Natural killer cell (primary cell): ENCODE data around the gene SENP1. TPM values are rescaled to one million over a fixed set of nuclear protein-coding genes. Genes with fewer than 3 reads are reported as not detected.

Experiments used
- ATAC-seq, 3 donors: fragments of 150-1000 bp in 2 of 3; fragments of 200-7000 bp in 1 of 3; cut with Tn5 transposase; 1 replicate in 1 of 3; 2 replicates in 2 of 3; pipeline ENCODE4 v1.10.0; 2021; ENCODE audit warnings: mild to moderate bottlenecking in 2 of 3, moderate library complexity in 2 of 3
- DNase-seq, 2 donors: peaks; one replicate each; pipeline versions ENCODE4 v3.0.0 to v3.0.0-alpha.2; 2013 to 2021; ENCODE audit warnings: mixed read lengths in 1 of 2
- H3K27ac ChIP-seq: one replicate; pipeline ENCODE4 v1.5.1; 2013; ENCODE audit warnings: mild to moderate bottlenecking, low read length
- H3K27me3 ChIP-seq: one replicate; pipeline ENCODE4 v1.6.1; 2013; ENCODE audit warnings: low read length; ENCODE audit not compliant: control insufficient read depth, insufficient read depth
- H3K36me3 ChIP-seq: one replicate; pipeline ENCODE4 v1.6.1; 2013; ENCODE audit warnings: low read length; ENCODE audit not compliant: control insufficient read depth, insufficient read depth
- H3K4me1 ChIP-seq: one replicate; pipeline ENCODE4 v1.6.1; 2013; ENCODE audit warnings: low read length; ENCODE audit not compliant: control insufficient read depth, insufficient read depth
- H3K4me3 ChIP-seq: one replicate; pipeline ENCODE4 v1.5.1; 2013; ENCODE audit warnings: low read length
- H3K9me3 ChIP-seq: one replicate; pipeline ENCODE4 v1.6.1; 2013; ENCODE audit warnings: low read length; ENCODE audit not compliant: control insufficient read depth, insufficient read depth
- H3K27ac Mint-ChIP-seq, 2 donors: one replicate each; pipeline ENCODE4 v1.8.0; 2022; ENCODE audit warnings: mild to moderate bottlenecking in 2 of 2, mixed read lengths in 2 of 2, moderate library complexity in 1 of 2
- H3K27me3 Mint-ChIP-seq, 2 donors: one replicate each; pipeline ENCODE4 v1.8.0; 2022; ENCODE audit warnings: low read depth in 2 of 2, mixed read lengths in 2 of 2
- H3K36me3 Mint-ChIP-seq: one replicate; pipeline ENCODE4 v1.8.0; 2022; ENCODE audit warnings: mixed read lengths
- H3K4me1 Mint-ChIP-seq, 2 donors: one replicate each; pipeline ENCODE4 v1.8.0; 2022; ENCODE audit warnings: mixed read lengths in 2 of 2
- H3K4me3 Mint-ChIP-seq: one replicate; pipeline ENCODE4 v1.8.0; 2022; ENCODE audit warnings: mild to moderate bottlenecking, moderate library complexity, mixed read lengths
- H3K9me3 Mint-ChIP-seq, 2 donors: one replicate each; pipeline ENCODE4 v1.8.0; 2022; ENCODE audit warnings: mixed read lengths in 2 of 2
- CTCF ChIP-seq: fragments of 200-600 bp; IDR thresholded peaks from one replicate; pipeline ENCODE4 v1.8.0; 2022; ENCODE audit warnings: antibody characterized with exemption
- WGBS: methylation state at CpG from one replicate; pipeline ENCODE4 v1.1.7; 2013; ENCODE audit warnings: missing lambda C conversion rate; ENCODE audit not compliant: insufficient coverage; 5-methylcytosine and 5-hydroxymethylcytosine counted together
- intact Hi-C: fragments of 100-400 bp; cut with micrococcal nuclease; formaldehyde crosslinking; loops from one replicate; pipeline ENCODE4 v1.14.2; 2022
- total RNA-seq, 4 donors: library from RNA; stranded (reverse); fragments of 120-200 nt in 1 of 4; gene quantifications; one replicate each; pipeline versions ENCODE4 v1.2.3 to v1.2.4, GENCODE V29; 2013 to 2022

SENP1 gene
- total RNA-seq, 3 donors from 2014 or later (not counting 1 experiment from before 2014, with no cell fraction given): 35.6 to 39.6 (median 36.8) TPM

- ATAC-seq (no peak), DNase-seq (no peak)
- Histone ChIP-seq H3K27ac (no peak overlapping the region), H3K9me3 (no peaks in the 10 kb centered on the region), H3K36me3 (no peaks in the 10 kb centered on the region), H3K4me3 (no peak overlapping the region), H3K4me1 (peaks cover 43% of the 10 kb centered on the region), H3K27me3 (peaks cover 67% of the 10 kb centered on the region)
- TF ChIP-seq CTCF: no peak
- peaks cover 79 to 87% of the 10 kb centered on the region in 2 donors for H3K27me3 Mint-ChIP-seq
- H3K9me3 Mint-ChIP-seq: no peaks in the 10 kb centered on the region
- WGBS: 7% methylated on average over 13 of the region's 13 CpGs
- intact Hi-C loops: no loop called here
- H3K4me3 Mint-ChIP-seq: peak overlapping the region; percentile 71
- H3K27ac Mint-ChIP-seq: no peak overlapping the region
- no peaks in the 10 kb centered on the region for H3K36me3 Mint-ChIP-seq
- peaks cover 14 to 15% of the 10 kb centered on the region in 2 donors for H3K4me1 Mint-ChIP-seq
Observed at GRCh38 chr12:48002414-48002730, 103.5 kb downstream of the SENP1 start.

GRCh38 chr12:48001505-48002413, 104.1 kb downstream of the SENP1 start:
- WGBS: 2% methylated on average over 57 of the region's 57 CpGs
- Mint-ChIP-seq H3K9me3 (no peaks in the 10 kb centered on the region), H3K4me3 (peak overlapping the region; percentile 71), H3K27me3 (peaks cover 77 to 87% of the 10 kb centered on the region in 2 donors), H3K4me1 (peaks cover 14 to 15% of the 10 kb centered on the region in 2 donors), H3K27ac (no peak overlapping the region), H3K36me3 (no peaks in the 10 kb centered on the region)
- peak in 1 of 2 donors; percentile 29 for DNase-seq
- peak in 1 of 3 donors; percentile 29 for ATAC-seq
- peaks cover 43% of the 10 kb centered on the region for H3K4me1 ChIP-seq
- peaks cover 69% of the 10 kb centered on the region for H3K27me3 ChIP-seq
- intact Hi-C loops: no loop called here
- H3K4me3 ChIP-seq: no peak overlapping the region
- H3K27ac ChIP-seq: no peak overlapping the region
- no peak for TF ChIP-seq CTCF
- no peaks in the 10 kb centered on the region for H3K9me3 ChIP-seq
- no peaks in the 10 kb centered on the region for H3K36me3 ChIP-seq

- ATAC-seq: no peak
- Mint-ChIP-seq H3K36me3 (no peaks in the 10 kb centered on the region), H3K4me1 (peaks cover 14 to 15% of the 10 kb centered on the region in 2 donors), H3K9me3 (no peaks in the 10 kb centered on the region), H3K27ac (no peak overlapping the region), H3K27me3 (peaks cover 72 to 81% of the 10 kb centered on the region in 2 donors), H3K4me3 (peak overlapping the region; percentile 71)
- TF ChIP-seq CTCF: no peak
- WGBS: 19% methylated on average over 18 of the region's 18 CpGs
- no peaks in the 10 kb centered on the region for H3K9me3 ChIP-seq
- no peak overlapping the region for H3K27ac ChIP-seq
- H3K4me1 ChIP-seq: peaks cover 43% of the 10 kb centered on the region
- intact Hi-C loops: no loop called here
- peaks cover 67% of the 10 kb centered on the region for H3K27me3 ChIP-seq
- H3K36me3 ChIP-seq: no peaks in the 10 kb centered on the region
- no peak overlapping the region for H3K4me3 ChIP-seq
- DNase-seq: no peak
Observed at GRCh38 chr12:48000878-48001504, 104.9 kb downstream of the SENP1 start.
